HepG2 (cell line): ENCODE measurements around the gene SP140L. TPM values are rescaled to one million over a fixed set of nuclear protein-coding genes. Genes with fewer than 3 reads are reported as not detected.
A peak's percentile ranks its signal among the peaks of the same experiment; 100 is the strongest.

ENCODE experiments used
- AFF4 ChIP-seq: sonication (generic); formaldehyde crosslinking; IDR thresholded peaks from 2 replicates; pipeline ENCODE4 v1.4.0; 2020; ENCODE audit warnings: missing genetic modification reagents
- ELF1 ChIP-seq: sonication (generic); formaldehyde crosslinking; IDR thresholded peaks from 2 replicates; pipeline ENCODE4 v1.4.0; 2020; ENCODE audit warnings: missing genetic modification reagents
- ETS1 ChIP-seq: sonication (generic); formaldehyde crosslinking; IDR thresholded peaks from 2 replicates; pipeline ENCODE4 v1.4.0; 2020; ENCODE audit warnings: missing genetic modification reagents
- MLX ChIP-seq: IDR thresholded peaks from 2 replicates; pipeline ENCODE4 v1.6.1; 2016
- NCOA1 ChIP-seq: sonication (generic); formaldehyde crosslinking; IDR thresholded peaks from 2 replicates; pipeline ENCODE4 v1.9.0; 2021; ENCODE audit warnings: missing genetic modification reagents
- ZBTB20 ChIP-seq: sonication (generic); formaldehyde crosslinking; IDR thresholded peaks from 2 replicates; pipeline ENCODE4 v1.8.1; 2023; ENCODE audit warnings: missing genetic modification reagents, low read depth, mild to moderate bottlenecking, borderline replicate concordance
- ZFP36L2 ChIP-seq: sonication (generic); formaldehyde crosslinking; IDR thresholded peaks from 2 replicates; pipeline ENCODE4 v1.4.0; 2020; ENCODE audit warnings: missing genetic modification reagents
- ZNF263 ChIP-seq: sonication (generic); formaldehyde crosslinking; IDR thresholded peaks from 2 replicates; pipeline ENCODE4 v1.4.0; 2020; ENCODE audit warnings: missing genetic modification reagents
- ZNF318 ChIP-seq: sonication (generic); formaldehyde crosslinking; IDR thresholded peaks from 2 replicates; pipeline ENCODE4 v1.4.0; 2020; ENCODE audit warnings: mild to moderate bottlenecking, missing genetic modification reagents
- ZNF513 ChIP-seq: sonication (generic); formaldehyde crosslinking; conservative IDR thresholded peaks from 2 replicates; pipeline ENCODE4 v1.5.0; 2020; ENCODE audit warnings: missing genetic modification reagents
- ZNF703 ChIP-seq: sonication (generic); formaldehyde crosslinking; IDR thresholded peaks from 2 replicates; pipeline ENCODE4 v1.5.1; 2020; ENCODE audit warnings: missing genetic modification reagents, mild to moderate bottlenecking, moderate library complexity, borderline replicate concordance
- polyA plus RNA-seq, 8 experiments: library from polyadenylated mRNA; depleted of rRNA in 3 of 8; stranded (reverse) in 7 of 8; unstranded in 1 of 8; fragments of >200 nt; fragmentation: Illumina TruSeq in 4 of 8; extraction: Trizol in 4 of 8; gene quantifications; 2 replicates each; pipeline versions ENCODE4 v1.2.1 to v1.2.3, GENCODE V29; 2011 to 2016; ENCODE audit warnings: low read depth in 4 of 8, missing spikeins in 1 of 8, mixed read lengths in 1 of 8; ENCODE audit not compliant: insufficient read depth in 1 of 8
- total RNA-seq, 5 experiments: library from RNA; depleted of rRNA; stranded (reverse); fragments of >200 nt; fragmentation: Illumina TruSeq; extraction: Trizol; gene quantifications; 2 replicates each; pipeline ENCODE4 v1.2.3, GENCODE V29; 2016; ENCODE audit warnings: low read depth in 1 of 5

The SP140L gene
- total and polyA plus RNA-seq, 2 of the 13 experiments (the other 11 are each of a cell fraction or from before 2014, with no cell fraction given): 10.9 to 17.5 TPM

GRCh38 chr2:230323385-230324106 is 3.4 kb upstream of the SP140L start (continued):
- TF ChIP-seq AFF4 (CRISPR knock-in tag) (no peak), ZNF703 (no peak), MLX (CRISPR knock-in tag) (peak; percentile 63; the same call in 1 of the 2 replicates), ZNF263 (CRISPR knock-in tag) (peak; percentile 53), ZFP36L2 (no peak), ETS1 (CRISPR knock-in tag) (no peak), ZNF513 (CRISPR knock-in tag) (no peak), ELF1 (CRISPR knock-in tag) (peak; percentile 51), NCOA1 (CRISPR knock-in tag) (no peak), ZBTB20 (CRISPR knock-in tag) (0 out of 2 replicates have a peak, but pooled peaks have one; percentile 68), ZNF318 (CRISPR knock-in tag) (no peak)
